ENCODE data around the gene TBKBP1. TPM values are rescaled to one million over a fixed set of nuclear protein-coding genes. Genes with fewer than 3 reads are reported as not detected.

The TBKBP1 gene
- total RNA-seq, 4 donors from 2014 or later: 6.3 to 24.6 (median 9.8) TPM

GRCh38 chr17:47728214-47728877 is 34.4 kb downstream of the TBKBP1 start:
- peaks cover 0 to 7% (median 6%) of the 10 kb centered on the region in 4 donors for H3K4me1 ChIP-seq
- no peak for DNase-seq (ENCODE audit: low spot score in 2 of 2)
- H3K27me3 ChIP-seq: peaks cover 0 to 81% of the 10 kb centered on the region in 2 donors
- no peaks in the 10 kb centered on the region for H3K9me3 ChIP-seq
- no peak overlapping the region for H3K27ac ChIP-seq
- H3K36me3 ChIP-seq: no peaks in the 10 kb centered on the region
- H3K4me3 ChIP-seq: no peak overlapping the region
- TF ChIP-seq CTCF (IDR thresholded peaks at IDR 0.05): no peak
- TF ChIP-seq POLR2A (IDR thresholded peaks at IDR 0.05): no peak
- TF ChIP-seq EP300 (IDR thresholded peaks at IDR 0.05): no peak
- WGBS, 2 donors: 81 to 84% methylated on average over 4 of the region's 4 CpGs

GRCh38 chr17:47729476-47729875 is 35.5 kb downstream of the TBKBP1 start:
- DNase-seq (ENCODE audit: low spot score in 2 of 2): no peak
- H3K4me1 ChIP-seq: peaks cover 0 to 16% (median 9%) of the 10 kb centered on the region in 4 donors
- WGBS, 2 donors: 73 to 75% methylated on average over 8 of the region's 8 CpGs
- no peak overlapping the region for H3K27ac ChIP-seq
- no peaks in the 10 kb centered on the region for H3K36me3 ChIP-seq
- TF ChIP-seq CTCF (IDR thresholded peaks at IDR 0.05) (no peak), POLR2A (IDR thresholded peaks at IDR 0.05) (no peak), EP300 (IDR thresholded peaks at IDR 0.05) (no peak)
- peaks cover 0 to 80% of the 10 kb centered on the region in 2 donors for H3K27me3 ChIP-seq
- no peak overlapping the region for H3K4me3 ChIP-seq
- H3K9me3 ChIP-seq: no peaks in the 10 kb centered on the region

- Histone ChIP-seq H3K27ac (no peak overlapping the region), H3K9me3 (no peaks in the 10 kb centered on the region), H3K4me1 (peaks cover 0 to 16% (median 9%) of the 10 kb centered on the region in 4 donors), H3K4me3 (no peak overlapping the region), H3K27me3 (peaks cover 0 to 79% of the 10 kb centered on the region in 2 donors), H3K36me3 (no peaks in the 10 kb centered on the region)
- TF ChIP-seq EP300 (IDR thresholded peaks at IDR 0.05): no peak
- TF ChIP-seq POLR2A (IDR thresholded peaks at IDR 0.05): no peak
- no peak for TF ChIP-seq CTCF (IDR thresholded peaks at IDR 0.05)
- 82 to 93% methylated on average over 4 of the region's 4 CpGs for WGBS, 2 donors
- no peak for DNase-seq (ENCODE audit: low spot score in 2 of 2)
Observed at GRCh38 chr17:47730681-47731080, 36.7 kb downstream of the TBKBP1 start.

GRCh38 chr17:47731396-47731795 is 37.4 kb downstream of the TBKBP1 start:
- no peaks in the 10 kb centered on the region for H3K9me3 ChIP-seq
- peaks cover 0 to 16% (median 9%) of the 10 kb centered on the region in 4 donors for H3K4me1 ChIP-seq
- peaks cover 0 to 76% of the 10 kb centered on the region in 2 donors for H3K27me3 ChIP-seq
- no peak overlapping the region for H3K4me3 ChIP-seq
- no peak for DNase-seq (ENCODE audit: low spot score in 2 of 2)
- H3K36me3 ChIP-seq: no peaks in the 10 kb centered on the region
- 83 to 86% methylated on average over 2 of the region's 2 CpGs for WGBS, 2 donors
- no peak overlapping the region for H3K27ac ChIP-seq
- TF ChIP-seq POLR2A (IDR thresholded peaks at IDR 0.05) (no peak), CTCF (IDR thresholded peaks at IDR 0.05) (no peak), EP300 (IDR thresholded peaks at IDR 0.05) (no peak)

GRCh38 chr17:47732399-47733046 is 38.6 kb downstream of the TBKBP1 start:
- Histone ChIP-seq H3K4me1 (peaks cover 0 to 16% (median 9%) of the 10 kb centered on the region in 4 donors), H3K36me3 (no peaks in the 10 kb centered on the region), H3K9me3 (no peaks in the 10 kb centered on the region), H3K4me3 (peak overlapping the region in 1 of 4 donors; percentile 43), H3K27me3 (peaks cover 0 to 68% of the 10 kb centered on the region in 2 donors), H3K27ac (no peak overlapping the region)
- DNase-seq (ENCODE audit: low spot score in 2 of 2): no peak
- 50 to 58% methylated on average over 10 to 12 of the region's 12 CpGs for WGBS, 2 donors
- TF ChIP-seq POLR2A (IDR thresholded peaks at IDR 0.05): no peak
- no peak for TF ChIP-seq EP300 (IDR thresholded peaks at IDR 0.05)
- no peak for TF ChIP-seq CTCF (IDR thresholded peaks at IDR 0.05)

All from tibial nerve (tissue), 4 donors.